Duodenal mucosa (tissue), 2 donors: ENCODE data around the gene ADAMTS18.

Source experiments
- H3K27ac ChIP-seq: one replicate; pipeline ENCODE4 v1.7.0; 2013; ENCODE audit warnings: low read depth, low read length
- H3K27me3 ChIP-seq, 2 donors: one replicate each; pipeline ENCODE4 v1.7.0; 2013; ENCODE audit warnings: low read length in 2 of 2, control low read depth in 1 of 2; ENCODE audit not compliant: insufficient read depth in 2 of 2, control insufficient read depth in 1 of 2
- H3K36me3 ChIP-seq, 2 donors: one replicate each; pipeline ENCODE4 v1.7.0; 2013; ENCODE audit warnings: low read length in 2 of 2, control low read depth in 1 of 2; ENCODE audit not compliant: insufficient read depth in 2 of 2, control insufficient read depth in 1 of 2
- H3K4me1 ChIP-seq, 2 donors: one replicate each; pipeline ENCODE4 v1.7.0; 2013; ENCODE audit warnings: low read length in 2 of 2, control low read depth in 1 of 2; ENCODE audit not compliant: insufficient read depth in 2 of 2, control insufficient read depth in 1 of 2
- H3K4me3 ChIP-seq, 2 donors: one replicate each; pipeline ENCODE4 v1.7.0; 2013; ENCODE audit warnings: low read length in 2 of 2, low read depth in 1 of 2
- H3K9ac ChIP-seq, 2 donors: one replicate each; pipeline ENCODE4 v1.7.0; 2013; ENCODE audit warnings: low read length in 2 of 2, low read depth in 1 of 2
- H3K9me3 ChIP-seq, 2 donors: one replicate each; pipeline ENCODE4 v1.7.0; 2013; ENCODE audit warnings: low read length in 2 of 2, control low read depth in 1 of 2; ENCODE audit not compliant: control insufficient read depth in 1 of 2

Gene ADAMTS18

DNA sequence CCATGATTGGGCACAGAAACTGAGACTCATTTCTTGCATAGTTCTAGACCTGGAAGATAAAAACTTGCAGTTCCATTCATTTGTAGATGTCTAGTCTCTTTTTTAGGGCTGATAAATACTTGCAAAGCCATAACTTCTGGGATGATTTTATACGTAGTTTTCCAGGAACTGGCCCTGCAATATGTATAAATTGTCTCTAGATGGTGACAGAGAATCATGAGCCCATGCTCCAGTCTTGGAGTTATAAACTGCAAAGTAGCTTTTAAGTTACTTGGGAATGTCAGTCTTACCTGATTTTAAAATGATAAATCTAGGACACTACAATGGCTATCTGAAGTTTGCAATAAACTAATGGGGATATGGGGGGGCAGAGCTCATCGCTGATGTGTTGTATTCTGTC lies 3.0 kb upstream of the ADAMTS18 start:
- Histone ChIP-seq H3K27me3 (peaks cover 23 to 32% of the 10 kb centered on the region in 2 donors), H3K36me3 (no peaks in the 10 kb centered on the region), H3K9ac (no peak overlapping the region), H3K9me3 (no peaks in the 10 kb centered on the region), H3K4me1 (no peaks in the 10 kb centered on the region), H3K4me3 (no peak overlapping the region), H3K27ac (no peak overlapping the region)

GRCh38 chr16:77435272-77435820 lies 512 bp upstream of the ADAMTS18 start:
- no peak overlapping the region for H3K27ac ChIP-seq
- H3K9ac ChIP-seq = no peak overlapping the region
- no peaks in the 10 kb centered on the region for H3K4me1 ChIP-seq
- no peaks in the 10 kb centered on the region for H3K9me3 ChIP-seq
- H3K4me3 ChIP-seq = no peak overlapping the region
- H3K27me3 ChIP-seq = peaks cover 23 to 32% of the 10 kb centered on the region in 2 donors
- H3K36me3 ChIP-seq = no peaks in the 10 kb centered on the region

DNA sequence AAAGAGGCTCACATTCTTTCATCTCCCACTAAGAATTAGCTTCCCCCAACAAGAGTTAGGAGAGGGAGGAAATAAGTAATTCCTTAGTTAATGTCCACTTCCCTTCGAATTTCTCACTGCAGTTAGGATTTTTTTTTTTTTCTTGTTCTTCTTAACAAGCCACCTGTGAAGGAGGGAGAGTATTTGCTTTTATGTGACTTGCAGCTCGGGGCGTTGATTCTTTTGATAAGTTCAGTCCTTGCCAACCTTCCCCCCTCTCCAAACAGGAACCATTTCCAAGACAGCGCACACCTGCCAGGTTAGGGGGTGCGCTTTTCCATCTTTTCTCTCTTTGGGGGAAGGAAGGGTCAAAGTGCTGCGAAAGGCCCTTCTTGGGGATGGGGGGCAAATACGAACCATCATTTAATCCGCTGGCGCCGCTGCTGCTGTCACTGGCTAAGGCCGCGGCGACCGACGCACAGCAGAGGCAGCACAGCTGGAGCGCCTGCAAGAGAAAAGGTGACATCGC lies 758 bp downstream of the ADAMTS18 start:
- Histone ChIP-seq H3K4me1 (no peaks in the 10 kb centered on the region), H3K4me3 (no peak overlapping the region), H3K9me3 (no peaks in the 10 kb centered on the region), H3K27ac (no peak overlapping the region), H3K27me3 (peaks cover 23 to 32% of the 10 kb centered on the region in 2 donors), H3K9ac (no peak overlapping the region), H3K36me3 (no peaks in the 10 kb centered on the region)

DNA sequence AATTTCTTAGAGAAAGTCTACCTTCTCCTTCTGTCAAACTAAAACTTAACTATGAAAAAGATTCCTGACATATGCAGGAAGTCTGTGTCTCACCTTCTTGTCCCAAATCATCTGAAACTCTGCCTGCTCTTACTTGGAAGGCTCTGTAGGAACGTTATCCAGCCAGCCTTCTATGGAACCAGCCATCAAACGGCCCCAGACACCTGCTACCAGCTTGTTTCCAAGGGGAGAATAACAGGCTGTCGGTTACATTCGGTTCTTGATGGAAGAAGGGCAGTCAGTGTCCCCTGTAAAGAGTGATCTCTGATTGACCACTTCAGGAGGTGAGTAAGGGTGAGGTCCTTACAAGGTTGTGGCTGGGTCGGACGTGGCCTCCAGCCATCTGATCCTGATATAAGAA lies 1.7 kb downstream of the ADAMTS18 start:
- Histone ChIP-seq H3K9me3 (no peaks in the 10 kb centered on the region), H3K9ac (no peak overlapping the region), H3K36me3 (no peaks in the 10 kb centered on the region), H3K4me3 (no peak overlapping the region), H3K4me1 (no peaks in the 10 kb centered on the region), H3K27ac (no peak overlapping the region), H3K27me3 (peaks cover 23 to 32% of the 10 kb centered on the region in 2 donors)

- Histone ChIP-seq H3K4me3 (no peak overlapping the region), H3K36me3 (no peaks in the 10 kb centered on the region), H3K9ac (no peak overlapping the region), H3K4me1 (no peaks in the 10 kb centered on the region), H3K9me3 (no peaks in the 10 kb centered on the region), H3K27ac (no peak overlapping the region), H3K27me3 (peaks cover 23 to 32% of the 10 kb centered on the region in 2 donors)
Measured at GRCh38 chr16:77432264-77432663, 2.6 kb downstream of the ADAMTS18 start.

GRCh38 chr16:77430787-77431585 lies 3.8 kb downstream of the ADAMTS18 start:
- Histone ChIP-seq H3K4me3 (no peak overlapping the region), H3K9me3 (no peaks in the 10 kb centered on the region), H3K9ac (no peak overlapping the region), H3K36me3 (no peaks in the 10 kb centered on the region), H3K4me1 (no peaks in the 10 kb centered on the region), H3K27me3 (peaks cover 17 to 25% of the 10 kb centered on the region in 2 donors), H3K27ac (no peak overlapping the region)

GRCh38 chr16:77430360-77430759 lies 4.5 kb downstream of the ADAMTS18 start:
- Histone ChIP-seq H3K9ac (no peak overlapping the region), H3K27ac (no peak overlapping the region)

GRCh38 chr16:77424871-77425604 lies 9.8 kb downstream of the ADAMTS18 start:
- Histone ChIP-seq H3K27me3 (no peaks in the 10 kb centered on the region), H3K4me3 (no peak overlapping the region), H3K36me3 (no peaks in the 10 kb centered on the region), H3K9me3 (no peaks in the 10 kb centered on the region), H3K9ac (no peak overlapping the region), H3K27ac (no peak overlapping the region), H3K4me1 (no peaks in the 10 kb centered on the region)

More at GRCh38 chr16:77430360-77430759, 4.5 kb downstream of the ADAMTS18 start:
- Histone ChIP-seq H3K4me3 (no peak overlapping the region), H3K4me1 (no peaks in the 10 kb centered on the region), H3K36me3 (no peaks in the 10 kb centered on the region), H3K9me3 (no peaks in the 10 kb centered on the region), H3K27me3 (peaks cover 11 to 19% of the 10 kb centered on the region in 2 donors)

- H3K27me3 ChIP-seq = no peaks in the 10 kb centered on the region
- no peaks in the 10 kb centered on the region for H3K4me1 ChIP-seq
- H3K9ac ChIP-seq = no peak overlapping the region
- no peak overlapping the region for H3K27ac ChIP-seq
- H3K4me3 ChIP-seq = no peak overlapping the region
- no peaks in the 10 kb centered on the region for H3K36me3 ChIP-seq
- no peaks in the 10 kb centered on the region for H3K9me3 ChIP-seq
Measured at GRCh38 chr16:77422196-77422784, 12.5 kb downstream of the ADAMTS18 start.
